Prostate gland (tissue), 2 donors: ENCODE measurements around the gene PPM1A. TPM values are rescaled to one million over a fixed set of nuclear protein-coding genes. Genes with fewer than 3 reads are reported as not detected.

ENCODE experiments used
- DNase-seq: peaks from one replicate; pipeline ENCODE4 v3.0.0-alpha.2; 2019; ENCODE audit warnings: low spot score
- H3K27ac ChIP-seq, 2 donors: fragments of 200-600 bp; sonication (generic); 2 replicates each; pipeline ENCODE4 v1.5.1; 2017 to 2019
- H3K27me3 ChIP-seq: fragments of 200-600 bp; sonication (generic); replicated peaks from 2 replicates; pipeline ENCODE4 v1.5.1; 2019; ENCODE audit not compliant: insufficient read depth
- H3K36me3 ChIP-seq, 2 donors: fragments of 200-600 bp; sonication (generic); 1 replicate in 1 of 2; 2 replicates in 1 of 2; pipeline versions ENCODE4 v1.5.1 to v1.8.1; 2017 to 2019
- H3K4me1 ChIP-seq: fragments of 200-600 bp; sonication (generic); replicated peaks from 2 replicates; pipeline ENCODE4 v1.5.1; 2019
- H3K4me3 ChIP-seq, 2 donors: fragments of 200-600 bp; sonication (generic); 2 replicates each; pipeline ENCODE4 v1.5.1; 2017 to 2019
- H3K9me3 ChIP-seq: fragments of 200-600 bp; sonication (generic); 2 replicates; pipeline ENCODE4 v1.5.1; 2017
- CTCF ChIP-seq, 4 experiments: fragments of 200-600 bp in 2 of 4; fragments of 450-650 bp in 2 of 4; sonication (generic) in 2 of 4; IDR thresholded peaks; 1 replicate in 3 of 4; 2 replicates in 1 of 4; pipeline ENCODE4 v1.5.1; 2016 to 2019; ENCODE audit warnings: antibody characterized with exemption in 4 of 4, mild to moderate bottlenecking in 2 of 4, moderate library complexity in 2 of 4
- POLR2A ChIP-seq: fragments of 450-650 bp; IDR thresholded peaks from one replicate; pipeline ENCODE4 v1.6.1; 2016; ENCODE audit warnings: antibody characterized with exemption, mild to moderate bottlenecking
- POLR2AphosphoS5 ChIP-seq: sonication (generic); formaldehyde crosslinking; IDR thresholded peaks from one replicate; pipeline ENCODE4 v1.6.1; 2017; ENCODE audit warnings: antibody characterized with exemption
- WGBS: methylation state at CpG from one replicate; pipeline ENCODE4 v1.1.5; 2018; 5-methylcytosine and 5-hydroxymethylcytosine counted together
- intact Hi-C: fragments of 100-400 bp; cut with DNase I; formaldehyde crosslinking; loops from one replicate; pipeline ENCODE4 v1.14.2; 2022
- total RNA-seq, 2 donors: library from RNA; depleted of rRNA; stranded (reverse); fragments of >200 nt; gene quantifications; one replicate each; pipeline ENCODE4 v1.1.0, GENCODE V29; 2016

Gene PPM1A
- total RNA-seq, 2 donors from 2014 or later: 41.4 to 50.6 TPM

DNA sequence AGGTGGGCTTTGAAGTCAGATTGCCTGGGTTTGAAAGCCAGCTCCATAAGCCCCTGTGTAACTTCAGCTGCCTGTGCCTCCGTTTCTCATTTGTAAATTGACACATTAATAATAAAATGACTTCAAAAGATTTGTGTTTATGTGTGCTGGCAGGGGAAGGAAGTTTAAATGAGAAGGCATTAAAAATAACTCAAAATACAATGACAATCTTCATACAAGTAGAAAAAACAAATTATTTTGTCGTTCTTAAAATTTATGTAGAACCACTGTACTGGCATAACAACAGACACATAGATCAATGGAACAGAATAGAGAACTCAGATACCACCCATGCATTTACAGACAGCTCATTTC, 83.0 kb downstream of the PPM1A start:
- no peak overlapping the region for H3K4me3 ChIP-seq
- intact Hi-C loops: no loop called here
- H3K4me1 ChIP-seq: no peaks in the 10 kb centered on the region
- H3K36me3 ChIP-seq: no peaks in the 10 kb centered on the region
- no peaks in the 10 kb centered on the region for H3K27me3 ChIP-seq
- WGBS: 54% methylated on average over 2 of the region's 2 CpGs
- DNase-seq: no peak
- no peaks in the 10 kb centered on the region for H3K9me3 ChIP-seq
- H3K27ac ChIP-seq: no peak overlapping the region
- TF ChIP-seq POLR2AphosphoS5 (no peak), POLR2A (no peak), CTCF (IDR thresholded peaks at IDR 0.05) (peak in 1 of 4 experiments; percentile 7)

DNA sequence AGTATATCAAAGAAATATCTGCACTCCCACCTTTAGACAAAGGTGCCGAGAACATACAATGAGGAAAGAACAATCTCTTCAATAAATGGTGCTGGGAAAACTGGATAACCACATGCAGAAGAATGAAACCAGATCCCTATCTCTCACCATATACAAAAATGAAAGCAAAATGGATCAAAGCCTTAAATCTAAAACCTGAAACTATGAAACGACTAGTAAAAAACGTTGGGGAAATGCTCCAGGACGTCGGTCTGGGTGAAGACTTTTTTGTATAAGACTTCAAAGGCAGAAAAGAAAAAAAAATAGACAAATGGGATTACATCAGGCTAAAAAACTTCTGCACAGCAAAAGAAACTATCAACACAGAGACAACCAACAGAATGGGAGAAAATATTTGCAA, 83.8 kb downstream of the PPM1A start:
- Histone ChIP-seq H3K27ac (no peak overlapping the region), H3K9me3 (no peaks in the 10 kb centered on the region), H3K4me3 (no peak overlapping the region), H3K27me3 (no peaks in the 10 kb centered on the region), H3K36me3 (no peaks in the 10 kb centered on the region), H3K4me1 (no peaks in the 10 kb centered on the region)
- WGBS: 25% methylated on average over 5 of the region's 5 CpGs
- intact Hi-C loops: no loop called here
- DNase-seq: no peak
- no peak for TF ChIP-seq CTCF (IDR thresholded peaks at IDR 0.05)
- no peak for TF ChIP-seq POLR2A
- no peak for TF ChIP-seq POLR2AphosphoS5

GRCh38 chr14:60339571-60339970, 90.5 kb downstream of the PPM1A start:
- Histone ChIP-seq H3K27me3 (no peaks in the 10 kb centered on the region), H3K4me1 (no peaks in the 10 kb centered on the region), H3K9me3 (no peaks in the 10 kb centered on the region), H3K27ac (no peak overlapping the region), H3K4me3 (no peak overlapping the region), H3K36me3 (no peaks in the 10 kb centered on the region)
- WGBS: 76% methylated on average over 2 of the region's 2 CpGs
- intact Hi-C loops: no loop called here
- no peak for TF ChIP-seq POLR2AphosphoS5
- no peak for TF ChIP-seq POLR2A
- no peak for TF ChIP-seq CTCF (IDR thresholded peaks at IDR 0.05)
- no peak for DNase-seq

- Histone ChIP-seq H3K27me3 (no peaks in the 10 kb centered on the region), H3K9me3 (no peaks in the 10 kb centered on the region), H3K4me1 (no peaks in the 10 kb centered on the region), H3K4me3 (no peak overlapping the region), H3K27ac (no peak overlapping the region), H3K36me3 (no peaks in the 10 kb centered on the region)
- intact Hi-C loops: no loop called here
- no peak for DNase-seq
- 76% methylated on average over 6 of the region's 6 CpGs for WGBS
- TF ChIP-seq POLR2A (no peak), CTCF (IDR thresholded peaks at IDR 0.05) (no peak), POLR2AphosphoS5 (no peak)
Observed at GRCh38 chr14:60343571-60344071, 94.6 kb downstream of the PPM1A start.

GRCh38 chr14:60344751-60345150, 95.7 kb downstream of the PPM1A start:
- H3K4me1 ChIP-seq: no peaks in the 10 kb centered on the region
- H3K27ac ChIP-seq: no peak overlapping the region
- 69% methylated on average over 2 of the region's 2 CpGs for WGBS
- DNase-seq: no peak
- TF ChIP-seq CTCF (IDR thresholded peaks at IDR 0.05) (no peak), POLR2AphosphoS5 (no peak), POLR2A (no peak)
- intact Hi-C loops: no loop called here
- no peaks in the 10 kb centered on the region for H3K27me3 ChIP-seq
- H3K4me3 ChIP-seq: no peak overlapping the region
- no peaks in the 10 kb centered on the region for H3K9me3 ChIP-seq
- H3K36me3 ChIP-seq: no peaks in the 10 kb centered on the region
